Neural progenitor cell (in vitro differentiated cells): ENCODE measurements around the gene ECE2. TPM values are rescaled to one million over a fixed set of nuclear protein-coding genes. Genes with fewer than 3 reads are reported as not detected.
A peak's percentile ranks its signal among the peaks of the same experiment; 100 is the strongest.

Source experiments
- DNase-seq: peaks from one replicate; pipeline ENCODE4 v3.0.0-alpha.2; 2016; ENCODE audit warnings: low spot score
- H2AFZ ChIP-seq: fragments of 200-600 bp; sonication (generic); replicated peaks from 2 replicates; pipeline ENCODE4 v1.6.1; 2016; ENCODE audit warnings: antibody characterized with exemption
- H3F3A ChIP-seq: fragments of 200-600 bp; sonication (generic); 2 replicates; pipeline ENCODE4 v1.6.1; 2016; ENCODE audit warnings: antibody characterized with exemption, low read depth
- H3K27ac ChIP-seq: fragments of 200-600 bp; sonication (generic); 2 replicates; pipeline ENCODE4 v1.5.1; 2016; ENCODE audit warnings: mild to moderate bottlenecking
- H3K27me3 ChIP-seq: fragments of 200-600 bp; sonication (generic); 2 replicates; pipeline ENCODE4 v1.6.1; 2016; ENCODE audit warnings: mild to moderate bottlenecking, moderate library complexity
- H3K36me3 ChIP-seq: fragments of 200-600 bp; sonication (generic); 2 replicates; pipeline ENCODE4 v1.5.1; 2016
- H3K4me1 ChIP-seq: fragments of 200-600 bp; sonication (generic); 2 replicates; pipeline ENCODE4 v1.6.1; 2016; ENCODE audit warnings: mixed run types
- H3K4me2 ChIP-seq: fragments of 200-600 bp; sonication (generic); 2 replicates; pipeline ENCODE4 v1.6.1; 2016
- H3K4me3 ChIP-seq: fragments of 200-600 bp; sonication (generic); 2 replicates; pipeline ENCODE4 v1.5.1; 2016
- H3K79me2 ChIP-seq: fragments of 200-600 bp; sonication (generic); 2 replicates; pipeline ENCODE4 v1.6.1; 2016; ENCODE audit warnings: low read depth
- H3K9ac ChIP-seq: fragments of 200-600 bp; sonication (generic); 2 replicates; pipeline ENCODE4 v1.6.1; 2016
- H3K9me3 ChIP-seq: fragments of 200-600 bp; sonication (generic); 2 replicates; pipeline ENCODE4 v1.5.1; 2016; ENCODE audit warnings: low read depth
- H4K20me1 ChIP-seq: fragments of 200-600 bp; sonication (generic); 2 replicates; pipeline ENCODE4 v1.6.1; 2016; ENCODE audit warnings: low read depth
- H3K27ac Mint-ChIP-seq: 3 replicates; pipeline ENCODE4 v1.8.0; 2021; ENCODE audit warnings: mixed read lengths
- H3K27me3 Mint-ChIP-seq: 2 replicates; pipeline ENCODE4 v1.8.0; 2022; ENCODE audit warnings: low read depth, mild to moderate bottlenecking, inconsistent platforms, moderate library complexity, mixed read lengths; ENCODE audit not compliant: insufficient read depth
- H3K36me3 Mint-ChIP-seq: 3 replicates; pipeline ENCODE4 v1.8.0; 2021; ENCODE audit warnings: mixed read lengths
- H3K4me1 Mint-ChIP-seq: 3 replicates; pipeline ENCODE4 v1.8.0; 2021; ENCODE audit warnings: mixed read lengths
- H3K4me3 Mint-ChIP-seq: 3 replicates; pipeline ENCODE4 v1.8.0; 2021; ENCODE audit warnings: mild to moderate bottlenecking, moderate library complexity, mixed read lengths
- H3K9me3 Mint-ChIP-seq: 3 replicates; pipeline ENCODE4 v1.8.0; 2020; ENCODE audit warnings: mixed read lengths
- CTCF ChIP-seq: fragments of 200-600 bp; sonication (generic); IDR thresholded peaks from 2 replicates; pipeline ENCODE4 v1.5.1; 2017; ENCODE audit warnings: antibody characterized with exemption, mild to moderate bottlenecking
- EZH2 ChIP-seq: fragments of 200-600 bp; sonication (generic); IDR thresholded peaks from 2 replicates; pipeline ENCODE4 v1.6.1; 2017; ENCODE audit warnings: antibody characterized with exemption, mild to moderate bottlenecking, moderate library complexity
- EZH2phosphoT487 ChIP-seq: fragments of 200-600 bp; sonication (generic); IDR thresholded peaks from 2 replicates; pipeline ENCODE4 v1.6.1; 2017; ENCODE audit warnings: antibody characterized with exemption
- total RNA-seq: library from RNA; depleted of rRNA; stranded (reverse); fragments of >200 nt; gene quantifications from 2 replicates; pipeline ENCODE4 v1.2.3, GENCODE V29; 2015; ENCODE audit warnings: low replicate concordance

ECE2 gene
- total RNA-seq, 1 donor from 2014 or later, result not detected

DNA sequence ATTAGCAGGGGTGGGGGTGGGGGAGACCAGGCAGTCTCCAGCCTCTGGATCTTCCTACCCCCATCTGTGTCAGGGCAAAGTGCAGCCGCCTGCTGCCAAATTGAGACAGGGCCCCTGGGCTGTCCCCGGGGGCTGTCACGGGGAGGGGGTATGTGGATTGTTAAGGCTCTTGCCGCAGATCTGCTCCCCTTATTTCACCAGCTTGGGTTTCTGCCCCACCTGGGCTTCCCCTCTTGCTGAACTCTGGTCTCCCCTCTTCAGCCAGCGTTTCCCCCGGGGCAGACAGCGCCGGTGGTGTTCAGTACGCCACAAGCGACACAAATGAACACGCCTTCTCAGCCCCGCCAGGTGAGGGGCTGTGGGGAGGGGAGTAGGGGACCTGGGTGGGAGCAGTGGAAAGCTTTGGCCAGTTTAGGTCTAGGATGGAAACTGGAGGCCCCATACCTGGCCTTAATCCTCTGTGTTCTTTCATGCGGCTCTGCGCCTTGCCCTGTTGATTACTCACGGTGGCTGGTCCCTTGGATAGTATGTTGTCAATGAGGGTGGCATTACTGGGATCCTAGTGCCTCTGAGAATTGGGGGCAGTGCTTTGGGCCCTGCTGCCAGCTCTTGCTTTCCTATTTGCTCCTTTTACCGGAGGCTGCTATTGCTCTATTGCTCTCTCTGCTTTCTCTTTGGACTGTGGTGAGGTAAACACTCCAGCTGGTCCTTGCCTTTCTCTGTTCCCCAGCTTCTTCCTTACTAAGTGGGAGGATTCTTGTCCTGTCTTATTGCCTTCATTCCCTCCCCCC, 40.2 kb downstream of the ECE2 start:
- peaks cover 62% of the 10 kb centered on the region for H4K20me1 ChIP-seq

GRCh38 chr3:184316792-184317191, 41.0 kb downstream of the ECE2 start:
- Histone ChIP-seq H3K27me3 (no peaks in the 10 kb centered on the region), H3K79me2 (peaks cover 67% of the 10 kb centered on the region), H3K9ac (peak overlapping the region; percentile 92), H3K4me3 (peak overlapping the region; percentile 83), H3K4me1 (peaks cover 13% of the 10 kb centered on the region), H3K36me3 (no peaks in the 10 kb centered on the region), H2AFZ (no peak overlapping the region), H3K27ac (no peak overlapping the region), H3K4me2 (peak overlapping the region; percentile 96), H3F3A (peaks cover 12% of the 10 kb centered on the region), H4K20me1 (peaks cover 63% of the 10 kb centered on the region), H3K9me3 (no peaks in the 10 kb centered on the region)
- Mint-ChIP-seq H3K4me1 (peaks cover 19% of the 10 kb centered on the region), H3K9me3 (no peaks in the 10 kb centered on the region), H3K27ac (no peak overlapping the region), H3K27me3 (peaks cover 5% of the 10 kb centered on the region), H3K4me3 (peak overlapping the region; percentile 90), H3K36me3 (peaks cover 32% of the 10 kb centered on the region)
- DNase-seq, result no peak
- TF ChIP-seq EZH2 (no peak), EZH2phosphoT487 (no peak)

More for the DNA sequence above, 40.2 kb downstream of the ECE2 start:
- peaks cover 20% of the 10 kb centered on the region for H3F3A ChIP-seq
- H3K9me3 ChIP-seq, result no peaks in the 10 kb centered on the region
- H3K9ac ChIP-seq, result peak overlapping the region; percentile 92
- peak; percentile 34 for DNase-seq
- peak overlapping the region; percentile 96 for H3K4me2 ChIP-seq
- Mint-ChIP-seq H3K4me1 (peaks cover 22% of the 10 kb centered on the region), H3K27ac (no peak overlapping the region), H3K36me3 (peaks cover 26% of the 10 kb centered on the region), H3K4me3 (peak overlapping the region; percentile 90), H3K27me3 (peaks cover 8% of the 10 kb centered on the region), H3K9me3 (no peaks in the 10 kb centered on the region)
- H3K27me3 ChIP-seq, result no peaks in the 10 kb centered on the region
- no peak overlapping the region for H3K27ac ChIP-seq
- peaks cover 13% of the 10 kb centered on the region for H3K4me1 ChIP-seq
- H3K36me3 ChIP-seq, result no peaks in the 10 kb centered on the region
- peak overlapping the region; percentile 83 for H3K4me3 ChIP-seq
- H3K79me2 ChIP-seq, result peaks cover 67% of the 10 kb centered on the region
- no peak for TF ChIP-seq EZH2phosphoT487
- TF ChIP-seq CTCF, result no peak
- no peak for TF ChIP-seq EZH2
- no peak overlapping the region for H2AFZ ChIP-seq

GRCh38 chr3:184317201-184317600, 41.4 kb downstream of the ECE2 start:
- peaks cover 33% of the 10 kb centered on the region for H3K36me3 Mint-ChIP-seq

More at GRCh38 chr3:184317201-184317600, 41.4 kb downstream of the ECE2 start:
- Mint-ChIP-seq H3K4me3 (peak overlapping the region; percentile 32), H3K27ac (no peak overlapping the region), H3K27me3 (peaks cover 5% of the 10 kb centered on the region), H3K4me1 (peaks cover 19% of the 10 kb centered on the region), H3K9me3 (no peaks in the 10 kb centered on the region)
- H3K4me3 ChIP-seq, result no peak overlapping the region
- no peak overlapping the region for H2AFZ ChIP-seq
- H3K9ac ChIP-seq, result no peak overlapping the region
- no peak for DNase-seq
- TF ChIP-seq CTCF (no peak), EZH2phosphoT487 (no peak), EZH2 (no peak)
- H3K4me1 ChIP-seq, result peaks cover 13% of the 10 kb centered on the region
- no peaks in the 10 kb centered on the region for H3K27me3 ChIP-seq
- peaks cover 67% of the 10 kb centered on the region for H3K79me2 ChIP-seq
- H4K20me1 ChIP-seq, result peaks cover 67% of the 10 kb centered on the region
- H3K36me3 ChIP-seq, result no peaks in the 10 kb centered on the region
- H3K9me3 ChIP-seq, result no peaks in the 10 kb centered on the region
- no peak overlapping the region for H3K27ac ChIP-seq
- H3F3A ChIP-seq, result peaks cover 8% of the 10 kb centered on the region
- peak overlapping the region; percentile 96 for H3K4me2 ChIP-seq
